ENCODE measurements around the gene PLXNB3.
A peak's percentile ranks its signal among the peaks of the same experiment; 100 is the strongest.
"Not testable (repeated sequence)": the region's sequence is repeated elsewhere in the genome, so short reads cannot be mapped to it uniquely, and the experiment has no call there.

Gene PLXNB3

GRCh38 chrX:153727123-153727931, 36.7 kb upstream of the PLXNB3 start:
- peaks cover 52% of the 10 kb centered on the region for H3K4me1 Mint-ChIP-seq (ENCODE audit: low read depth)
- intact Hi-C loops (cut with micrococcal nuclease) = no loop called here
- peak overlapping the region; percentile 92 for H3K27ac Mint-ChIP-seq
- H3K27me3 Mint-ChIP-seq = no peaks in the 10 kb centered on the region
- H3K36me3 Mint-ChIP-seq (ENCODE audit: low read depth) = peaks cover 59% of the 10 kb centered on the region
- peak overlapping the region; percentile 75 for H3K4me3 Mint-ChIP-seq
- no peaks in the 10 kb centered on the region for H3K9me3 Mint-ChIP-seq

- no peaks in the 10 kb centered on the region for H3K27me3 Mint-ChIP-seq
- intact Hi-C loops (cut with micrococcal nuclease) = no loop called here
- H3K4me3 Mint-ChIP-seq = peak overlapping the region; percentile 50
These were observed 36.0 kb upstream of the PLXNB3 start for GRCh38 chrX:153728095-153728494.

GRCh38 chrX:153728951-153729631, 35.0 kb upstream of the PLXNB3 start:
- Mint-ChIP-seq H3K4me1 (ENCODE audit: low read depth) (peaks cover 59% of the 10 kb centered on the region), H3K27me3 (no peaks in the 10 kb centered on the region), H3K36me3 (ENCODE audit: low read depth) (peaks cover 57% of the 10 kb centered on the region), H3K27ac (peak overlapping the region; percentile 43), H3K4me3 (no peak overlapping the region), H3K9me3 (no peaks in the 10 kb centered on the region)
- intact Hi-C loops (cut with micrococcal nuclease) = no loop called here

More at GRCh38 chrX:153728095-153728494, 36.0 kb upstream of the PLXNB3 start:
- Mint-ChIP-seq H3K9me3 (no peaks in the 10 kb centered on the region), H3K27ac (peak overlapping the region; percentile 92), H3K36me3 (ENCODE audit: low read depth) (peaks cover 56% of the 10 kb centered on the region), H3K4me1 (ENCODE audit: low read depth) (peaks cover 57% of the 10 kb centered on the region)

DNA sequence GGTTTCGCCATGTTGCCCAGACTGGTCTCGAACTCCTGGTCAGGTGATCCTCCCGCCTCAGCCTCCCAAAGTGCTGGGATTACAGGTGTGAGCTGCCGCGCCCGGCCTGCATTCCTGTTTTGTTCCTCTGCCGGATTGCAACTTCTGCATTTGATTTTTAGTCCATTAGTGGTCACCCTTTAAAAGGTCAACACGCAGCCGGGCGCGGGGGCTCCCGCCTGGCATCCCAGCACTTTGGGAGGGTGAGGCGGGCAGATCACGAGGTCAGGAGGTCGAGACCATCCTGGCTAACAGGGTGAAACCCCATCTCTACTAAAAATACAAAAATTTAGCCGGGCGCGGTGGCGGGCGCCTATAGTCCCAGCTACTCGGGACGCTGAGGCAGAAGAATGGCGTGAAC, 33.9 kb upstream of the PLXNB3 start:
- not testable (repeated sequence) for H3K27me3 Mint-ChIP-seq

DNA sequence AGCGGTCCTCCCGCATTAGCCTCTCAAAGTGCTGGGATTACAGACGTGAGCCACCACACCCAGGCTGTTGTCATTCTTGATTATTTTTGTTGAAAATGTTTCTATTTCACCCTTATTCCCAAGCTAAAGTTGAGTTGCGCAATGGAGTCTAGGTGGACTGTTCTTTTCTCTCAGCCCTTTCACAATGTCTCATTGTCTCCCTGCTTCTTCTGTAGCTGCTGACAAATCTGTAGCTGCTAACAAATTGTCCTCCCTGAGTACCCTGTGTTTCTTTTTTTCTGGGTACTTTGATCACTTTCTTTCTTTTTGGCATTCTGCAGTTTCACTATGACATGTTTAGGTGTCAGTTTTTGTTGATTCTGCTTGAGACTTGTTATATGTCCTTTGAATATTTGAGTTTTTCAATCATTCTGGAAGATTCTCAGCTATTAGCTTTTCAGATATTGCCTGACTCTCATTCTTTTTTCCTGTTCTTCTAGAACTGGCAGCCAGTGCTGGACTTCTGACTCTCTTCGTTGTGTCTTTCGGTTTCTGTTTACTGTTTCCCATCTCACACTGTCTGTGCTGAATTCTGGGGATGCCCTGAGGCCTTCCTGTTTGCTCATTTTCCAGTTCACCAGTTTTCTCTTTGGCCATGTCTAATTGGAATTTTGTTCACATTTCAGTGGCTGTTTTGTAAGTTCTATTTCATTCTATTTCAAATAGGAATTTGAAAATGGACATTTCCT, 32.8 kb upstream of the PLXNB3 start:
- H3K36me3 Mint-ChIP-seq (ENCODE audit: low read depth) = peaks cover 76% of the 10 kb centered on the region
- H3K4me3 Mint-ChIP-seq = no peak overlapping the region
- H3K27ac Mint-ChIP-seq = peak overlapping the region; percentile 92
- intact Hi-C loops (cut with micrococcal nuclease) = no loop called here
- H3K9me3 Mint-ChIP-seq = no peaks in the 10 kb centered on the region
- peaks cover 64% of the 10 kb centered on the region for H3K4me1 Mint-ChIP-seq (ENCODE audit: low read depth)
- no peaks in the 10 kb centered on the region for H3K27me3 Mint-ChIP-seq

More for the DNA sequence above, 33.9 kb upstream of the PLXNB3 start:
- H3K4me3 Mint-ChIP-seq; H3K9me3 Mint-ChIP-seq; intact Hi-C loops (cut with micrococcal nuclease): not testable (repeated sequence)
- Mint-ChIP-seq H3K36me3 (ENCODE audit: low read depth) (peaks cover 64% of the 10 kb centered on the region), H3K27ac (peak overlapping the region; percentile 43), H3K4me1 (ENCODE audit: low read depth) (peaks cover 66% of the 10 kb centered on the region)

DNA sequence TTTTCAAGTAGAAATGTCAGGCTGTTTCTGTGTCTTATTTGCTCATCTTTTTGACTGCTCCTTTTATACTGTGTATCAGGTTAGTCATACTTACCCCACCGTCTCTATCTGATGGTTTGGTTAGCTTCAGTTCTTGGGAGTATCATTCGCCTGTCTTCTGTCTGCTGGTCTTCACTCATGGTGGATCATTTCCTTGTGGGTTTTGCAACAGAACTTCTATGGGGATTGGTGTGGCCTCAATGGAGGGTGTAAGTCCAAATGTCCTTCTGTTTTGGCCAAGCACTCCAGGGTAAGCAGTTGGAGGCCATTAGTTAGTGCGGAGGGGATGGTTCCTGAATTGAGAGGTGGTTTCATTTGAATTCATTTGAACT, 32.2 kb upstream of the PLXNB3 start:
- Mint-ChIP-seq H3K36me3 (ENCODE audit: low read depth) (peaks cover 81% of the 10 kb centered on the region), H3K9me3 (no peaks in the 10 kb centered on the region), H3K27ac (peak overlapping the region; percentile 92), H3K4me3 (peak overlapping the region; percentile 51), H3K4me1 (ENCODE audit: low read depth) (peaks cover 63% of the 10 kb centered on the region), H3K27me3 (no peaks in the 10 kb centered on the region)
- intact Hi-C loops (cut with micrococcal nuclease) = no loop called here

GRCh38 chrX:153732401-153732800, 31.6 kb upstream of the PLXNB3 start:
- intact Hi-C loops (cut with micrococcal nuclease) = no loop called here
- peak overlapping the region; percentile 51 for H3K4me3 Mint-ChIP-seq
- H3K9me3 Mint-ChIP-seq = no peaks in the 10 kb centered on the region
- peaks cover 87% of the 10 kb centered on the region for H3K36me3 Mint-ChIP-seq (ENCODE audit: low read depth)
- H3K27me3 Mint-ChIP-seq = no peaks in the 10 kb centered on the region
- H3K4me1 Mint-ChIP-seq (ENCODE audit: low read depth) = peaks cover 57% of the 10 kb centered on the region
- peak overlapping the region; percentile 92 for H3K27ac Mint-ChIP-seq

DNA sequence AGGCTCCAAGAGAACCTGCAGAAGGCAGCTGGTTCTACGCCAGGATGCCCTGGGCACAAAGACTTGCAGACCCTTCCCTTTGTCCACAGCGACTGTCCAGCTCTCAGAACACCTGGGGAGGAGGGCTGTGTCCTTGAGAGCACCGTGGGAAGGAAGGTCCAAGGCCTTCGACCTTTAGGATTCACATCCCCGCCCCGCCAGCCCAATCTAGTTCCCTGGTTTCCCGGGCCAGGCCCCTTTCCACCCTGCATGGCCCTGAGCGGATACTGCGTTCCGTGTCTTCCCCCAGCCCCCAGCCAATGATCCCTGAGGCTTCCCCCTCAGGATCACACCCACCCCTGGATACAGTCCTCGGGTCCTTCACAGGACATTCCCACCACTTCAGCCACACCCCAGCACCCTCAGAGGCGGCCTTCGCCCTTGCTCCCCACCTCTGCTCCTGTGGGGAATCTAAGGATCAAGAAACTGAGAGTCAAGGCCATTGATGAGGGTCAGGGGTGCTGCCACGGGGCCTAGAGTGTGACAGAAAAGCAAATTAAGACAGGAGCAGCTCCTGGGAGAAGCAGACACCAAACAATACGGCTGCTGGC, 30.3 kb upstream of the PLXNB3 start:
- H3K27me3 Mint-ChIP-seq = no peaks in the 10 kb centered on the region
- peaks cover 91% of the 10 kb centered on the region for H3K36me3 Mint-ChIP-seq (ENCODE audit: low read depth)
- H3K27ac Mint-ChIP-seq = peak overlapping the region; percentile 92
- intact Hi-C loops (cut with micrococcal nuclease) = no loop called here
- H3K4me1 Mint-ChIP-seq (ENCODE audit: low read depth) = peaks cover 47% of the 10 kb centered on the region
- H3K9me3 Mint-ChIP-seq = no peaks in the 10 kb centered on the region
- no peak overlapping the region for H3K4me3 Mint-ChIP-seq

DNA sequence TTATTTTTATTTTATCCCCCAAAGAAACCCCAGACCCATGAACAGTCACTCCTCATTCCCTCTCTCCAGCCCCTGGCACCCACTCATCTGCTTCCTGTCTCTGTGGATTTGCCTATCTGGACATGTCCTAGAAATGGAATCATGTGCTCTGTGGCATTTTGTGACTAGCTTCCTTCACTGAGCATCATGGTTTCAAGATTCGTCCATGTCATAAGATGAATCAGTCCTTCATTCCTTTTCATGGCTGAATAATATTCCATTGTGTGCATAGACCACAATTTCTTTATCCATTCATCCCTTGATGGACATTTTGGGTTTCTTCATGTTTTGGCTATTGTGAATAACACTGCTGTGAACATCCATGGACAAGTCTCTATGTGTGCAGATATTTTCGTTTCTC, 29.2 kb upstream of the PLXNB3 start:
- no peaks in the 10 kb centered on the region for H3K27me3 Mint-ChIP-seq
- no peak overlapping the region for H3K4me3 Mint-ChIP-seq
- peaks cover 37% of the 10 kb centered on the region for H3K4me1 Mint-ChIP-seq (ENCODE audit: low read depth)
- no peaks in the 10 kb centered on the region for H3K9me3 Mint-ChIP-seq
- H3K36me3 Mint-ChIP-seq (ENCODE audit: low read depth) = peaks cover 91% of the 10 kb centered on the region
- H3K27ac Mint-ChIP-seq = no peak overlapping the region
- intact Hi-C loops (cut with micrococcal nuclease) = no loop called here

DNA sequence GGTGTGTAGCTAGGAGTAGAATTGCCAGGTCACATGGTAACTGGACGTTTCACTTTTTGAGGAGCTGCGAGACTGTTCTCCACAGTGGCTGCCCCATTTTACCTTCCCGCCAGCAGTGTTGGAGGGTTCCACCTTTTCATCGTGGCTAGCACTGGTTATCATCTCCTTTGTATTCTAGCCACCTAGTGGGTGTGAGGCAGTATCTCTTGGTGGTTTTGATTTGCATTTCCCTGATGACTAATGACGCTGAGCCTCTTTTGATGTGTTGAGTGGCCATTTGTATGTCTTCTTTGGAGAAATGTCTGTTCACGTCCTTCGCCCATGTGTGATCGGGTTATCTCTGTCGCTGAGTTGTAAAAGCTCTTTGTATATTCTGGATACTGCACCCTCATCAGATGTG, 28.8 kb upstream of the PLXNB3 start:
- H3K9me3 Mint-ChIP-seq = no peaks in the 10 kb centered on the region
- intact Hi-C loops (cut with micrococcal nuclease) = no loop called here
- no peak overlapping the region for H3K27ac Mint-ChIP-seq
- peaks cover 37% of the 10 kb centered on the region for H3K4me1 Mint-ChIP-seq (ENCODE audit: low read depth)
- H3K27me3 Mint-ChIP-seq = no peaks in the 10 kb centered on the region
- H3K4me3 Mint-ChIP-seq = no peak overlapping the region
- peaks cover 92% of the 10 kb centered on the region for H3K36me3 Mint-ChIP-seq (ENCODE audit: low read depth)

GRCh38 chrX:153736071-153736820, 27.8 kb upstream of the PLXNB3 start:
- intact Hi-C loops (cut with micrococcal nuclease) = no loop called here
- Mint-ChIP-seq H3K27ac (no peak overlapping the region), H3K36me3 (ENCODE audit: low read depth) (peaks cover 92% of the 10 kb centered on the region), H3K4me3 (no peak overlapping the region), H3K4me1 (ENCODE audit: low read depth) (peaks cover 29% of the 10 kb centered on the region), H3K27me3 (no peaks in the 10 kb centered on the region), H3K9me3 (no peaks in the 10 kb centered on the region)

GRCh38 chrX:153736871-153737441, 27.1 kb upstream of the PLXNB3 start:
- Mint-ChIP-seq H3K4me1 (ENCODE audit: low read depth) (peaks cover 22% of the 10 kb centered on the region), H3K27ac (no peak overlapping the region), H3K4me3 (no peak overlapping the region), H3K27me3 (no peaks in the 10 kb centered on the region), H3K36me3 (ENCODE audit: low read depth) (peaks cover 92% of the 10 kb centered on the region), H3K9me3 (no peaks in the 10 kb centered on the region)
- intact Hi-C loops (cut with micrococcal nuclease) = no loop called here

DNA sequence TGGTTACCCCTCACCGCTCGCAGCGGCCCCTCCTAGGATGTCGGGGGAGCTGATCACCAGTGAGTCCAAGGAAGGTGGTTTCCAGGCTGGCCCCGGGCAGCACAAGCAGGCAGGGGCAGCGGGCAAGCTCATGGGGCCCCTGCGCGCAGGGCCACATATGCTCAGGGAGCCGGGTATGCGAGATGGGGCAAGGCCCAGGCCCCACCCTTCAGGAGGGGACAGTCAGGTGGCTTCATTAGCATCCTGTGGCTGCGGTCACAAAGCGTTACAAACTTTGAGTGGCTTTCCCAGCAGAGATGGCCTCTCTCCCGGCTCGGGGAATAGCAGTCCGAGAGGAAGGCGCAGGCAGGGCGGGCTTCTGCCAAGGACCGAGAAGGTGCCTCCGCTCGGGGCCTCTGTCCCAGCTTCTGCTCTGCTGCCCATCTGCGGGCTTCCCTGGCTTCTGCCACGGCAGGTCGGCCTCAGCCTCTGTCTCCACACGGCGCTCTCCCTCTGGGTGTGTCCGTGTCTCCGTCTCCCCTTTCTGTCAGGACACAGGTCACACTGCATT, 25.9 kb upstream of the PLXNB3 start:
- Mint-ChIP-seq H3K9me3 (no peaks in the 10 kb centered on the region), H3K27me3 (no peaks in the 10 kb centered on the region), H3K4me3 (no peak overlapping the region), H3K4me1 (ENCODE audit: low read depth) (peaks cover 12% of the 10 kb centered on the region), H3K27ac (no peak overlapping the region), H3K36me3 (ENCODE audit: low read depth) (peaks cover 100% of the 10 kb centered on the region)
- intact Hi-C loops (cut with micrococcal nuclease) = no loop called here
